DMS 273 (cell line): ENCODE data around the gene ACTN1.

Source experiments
- DNase-seq: peaks from one replicate; lab custom pipeline; 2025; ENCODE audit not compliant: unreplicated experiment; lab: John Stamatoyannopoulos, UW

Gene ACTN1

DNA sequence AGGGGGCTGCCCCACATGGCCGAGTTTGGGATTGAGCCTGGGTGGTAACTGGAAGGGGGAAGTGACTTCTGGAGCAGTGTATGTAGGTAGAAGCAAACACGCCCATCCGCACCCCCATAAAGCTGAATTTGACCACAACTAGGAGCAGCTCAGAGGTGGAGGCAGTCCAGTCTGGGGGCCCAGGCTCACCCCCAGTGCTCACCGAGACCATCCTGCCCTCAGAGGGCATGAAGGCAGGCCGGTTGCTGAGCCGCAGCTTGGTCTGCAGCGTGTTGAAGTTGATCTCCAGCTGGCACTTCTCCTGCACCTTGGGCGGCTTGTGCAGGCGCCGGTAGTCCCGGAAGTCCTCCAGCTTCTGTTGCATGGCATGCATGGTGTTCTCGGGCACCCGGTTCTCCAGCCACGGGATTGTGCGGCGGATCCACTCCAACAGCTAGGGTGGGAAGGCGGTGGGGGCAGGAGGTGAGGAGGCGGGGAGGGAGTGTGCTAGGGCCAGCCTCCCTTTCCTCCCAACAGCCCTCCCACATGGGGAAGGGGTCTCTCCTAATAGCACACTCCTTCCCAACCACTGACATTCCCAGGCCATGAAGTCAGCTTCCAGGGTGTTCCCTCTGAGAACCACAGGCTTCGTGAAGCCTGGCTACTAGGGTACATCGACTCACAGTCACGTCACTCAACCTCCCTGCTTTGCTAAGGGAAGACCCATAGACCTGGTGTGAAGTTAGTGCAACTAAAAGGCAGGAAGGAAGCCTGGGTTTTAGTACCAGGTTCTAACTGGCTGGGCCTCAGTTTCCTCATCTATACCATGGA lies 87.0 kb downstream of the ACTN1 start:
- no peak for DNase-seq

DNA sequence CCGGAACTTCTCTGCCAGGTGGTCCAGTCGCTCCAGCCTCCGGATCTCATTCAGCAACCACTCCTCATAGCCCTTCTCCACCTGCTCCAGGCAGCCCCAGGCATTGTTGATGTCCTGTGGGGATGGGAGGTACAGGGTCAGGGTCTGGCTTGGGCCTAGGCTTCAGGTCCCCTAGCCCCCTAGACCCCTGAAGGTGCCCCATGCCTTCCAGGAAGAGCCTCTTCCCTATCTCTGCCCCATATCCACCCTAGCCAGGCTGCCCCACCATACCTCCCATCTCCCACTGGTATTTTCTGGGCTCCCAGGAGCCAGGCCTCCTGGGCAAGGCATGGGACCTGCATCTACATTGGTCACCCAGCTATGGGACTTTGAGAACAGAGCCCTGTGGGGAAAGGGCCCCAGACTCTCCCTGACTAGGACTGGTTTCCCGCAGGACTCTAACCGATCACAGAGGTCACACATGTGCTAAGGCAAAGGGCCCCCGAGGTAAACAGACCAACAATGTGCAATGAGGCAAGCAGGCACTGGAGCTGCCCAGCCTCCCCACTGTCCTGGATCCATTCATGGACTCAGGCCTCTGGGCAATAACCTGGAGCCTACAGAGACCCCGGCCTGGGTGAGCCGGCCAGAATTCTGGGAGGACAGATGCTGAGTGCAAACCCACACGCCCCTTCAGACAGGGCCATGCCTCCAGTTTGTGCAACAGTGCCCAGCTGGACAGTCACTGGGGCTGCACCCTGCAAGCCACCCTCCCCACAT lies 88.8 kb downstream of the ACTN1 start:
- no peak for DNase-seq

DNA sequence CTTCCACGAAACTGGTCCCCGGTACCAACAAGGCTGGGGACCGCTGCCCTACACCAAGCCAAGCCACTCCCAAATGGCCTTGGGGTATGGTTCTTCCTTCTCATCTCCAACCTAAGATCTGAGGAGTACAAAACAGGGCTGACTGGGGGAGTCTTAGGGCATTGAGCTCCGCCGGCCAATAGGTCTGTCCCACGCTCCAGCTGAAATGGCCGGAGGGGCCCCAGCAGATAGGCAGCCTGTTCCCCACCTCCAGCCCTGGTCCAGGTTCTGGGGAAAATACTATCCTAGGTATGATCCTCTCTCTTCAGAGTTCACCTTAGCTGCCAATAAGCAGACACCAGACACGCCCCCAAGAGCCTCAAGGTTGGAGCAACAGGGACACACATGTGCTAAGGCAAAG lies 90.2 kb downstream of the ACTN1 start:
- DNase-seq = no peak

DNA sequence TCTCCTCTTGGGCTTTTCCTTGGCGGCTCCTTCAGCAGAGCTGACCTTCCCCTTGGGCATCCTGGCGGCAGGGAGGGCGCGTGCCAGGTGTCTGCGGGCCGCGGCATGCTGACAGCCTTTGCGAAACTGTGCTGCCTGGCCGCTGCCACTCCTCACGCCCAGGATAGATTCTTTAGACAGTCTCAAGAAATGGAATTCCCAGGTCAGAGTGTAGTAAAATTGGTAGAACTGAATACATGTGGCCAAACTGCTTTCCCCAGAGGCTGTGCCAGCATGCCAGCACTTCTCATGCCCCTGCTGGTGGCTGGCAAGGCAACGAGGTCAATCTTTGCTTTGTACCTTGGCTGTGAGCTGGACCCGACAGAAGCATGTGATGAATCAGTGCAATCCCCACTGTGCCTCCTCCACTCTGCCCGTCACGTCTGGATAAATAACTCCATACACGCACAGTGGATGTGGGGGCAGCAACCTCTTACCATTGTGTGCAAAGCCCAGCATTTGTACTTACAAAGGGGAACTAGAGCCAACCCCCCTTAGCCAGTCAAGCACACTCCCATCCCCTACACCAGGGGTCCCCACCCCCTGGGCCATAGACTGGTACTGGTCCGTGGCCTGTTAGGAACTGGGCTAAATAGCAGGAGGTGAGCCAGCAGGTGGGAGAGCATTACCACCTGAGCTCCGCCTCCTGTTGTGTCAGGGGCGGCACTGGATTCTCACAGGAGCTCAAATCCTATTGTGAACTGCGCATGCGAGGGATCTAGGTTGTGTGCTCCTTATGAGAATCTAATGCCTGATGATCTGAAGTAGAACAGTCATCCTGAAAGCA lies 90.9 kb downstream of the ACTN1 start:
- DNase-seq = no peak

DNA sequence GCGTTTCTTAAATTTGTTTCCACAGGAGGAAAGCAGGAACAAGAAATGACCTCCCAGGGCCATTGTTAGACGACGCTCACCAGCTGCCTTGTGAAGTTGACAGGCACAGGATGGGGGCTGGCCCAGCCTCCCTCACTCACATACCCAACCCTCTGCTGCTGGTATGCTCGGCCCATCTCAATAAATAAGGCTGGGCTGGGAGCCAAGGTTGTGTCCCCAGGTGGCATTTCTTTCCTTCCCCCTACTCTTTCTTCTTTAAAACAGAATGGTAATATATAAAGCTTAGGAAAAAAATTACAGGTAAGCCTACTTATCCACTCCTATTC lies 93.0 kb downstream of the ACTN1 start:
- peak; percentile 11 for DNase-seq

DNA sequence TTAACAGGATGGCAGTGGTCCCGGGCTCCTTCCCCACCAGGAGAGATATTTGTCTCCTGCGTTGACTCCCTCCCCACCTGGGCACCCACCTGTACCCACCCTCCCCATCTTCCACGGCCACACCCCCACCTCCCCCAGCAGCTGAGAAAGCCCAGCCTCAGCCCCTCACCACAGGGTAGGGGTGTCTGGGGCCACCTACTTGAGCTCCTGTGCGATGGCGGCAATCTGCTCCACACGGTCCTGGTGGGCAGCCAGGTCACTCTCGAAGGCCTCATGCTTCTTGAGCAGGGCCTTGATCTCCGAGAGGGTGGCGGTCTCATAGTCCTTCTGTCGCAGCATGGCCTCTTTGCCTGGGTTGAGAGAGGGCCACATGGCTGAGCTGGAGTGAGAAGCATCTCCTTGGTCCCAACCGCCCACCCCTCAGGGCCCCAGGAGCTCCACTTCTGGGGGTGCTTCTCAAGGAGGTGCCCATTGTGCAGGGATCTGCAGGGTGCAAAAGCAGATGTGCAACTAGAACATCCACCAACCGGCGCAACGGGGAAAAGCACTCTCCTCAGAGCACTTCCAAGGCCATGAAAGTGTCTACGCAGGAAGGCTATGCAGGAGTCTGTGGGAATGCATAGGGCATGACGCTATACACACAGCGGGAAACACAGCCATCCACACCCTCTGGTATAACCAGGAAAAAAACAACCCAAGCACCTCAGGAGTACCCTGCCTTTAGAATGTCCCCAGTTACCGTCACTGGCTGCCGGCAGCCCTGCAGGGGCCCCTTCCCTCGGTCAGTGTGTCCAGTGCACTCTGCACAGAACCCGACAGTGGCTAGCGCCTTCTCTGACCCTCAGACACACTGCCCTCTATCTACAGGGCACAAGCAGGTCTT lies 93.6 kb downstream of the ACTN1 start:
- DNase-seq = no peak

DNA sequence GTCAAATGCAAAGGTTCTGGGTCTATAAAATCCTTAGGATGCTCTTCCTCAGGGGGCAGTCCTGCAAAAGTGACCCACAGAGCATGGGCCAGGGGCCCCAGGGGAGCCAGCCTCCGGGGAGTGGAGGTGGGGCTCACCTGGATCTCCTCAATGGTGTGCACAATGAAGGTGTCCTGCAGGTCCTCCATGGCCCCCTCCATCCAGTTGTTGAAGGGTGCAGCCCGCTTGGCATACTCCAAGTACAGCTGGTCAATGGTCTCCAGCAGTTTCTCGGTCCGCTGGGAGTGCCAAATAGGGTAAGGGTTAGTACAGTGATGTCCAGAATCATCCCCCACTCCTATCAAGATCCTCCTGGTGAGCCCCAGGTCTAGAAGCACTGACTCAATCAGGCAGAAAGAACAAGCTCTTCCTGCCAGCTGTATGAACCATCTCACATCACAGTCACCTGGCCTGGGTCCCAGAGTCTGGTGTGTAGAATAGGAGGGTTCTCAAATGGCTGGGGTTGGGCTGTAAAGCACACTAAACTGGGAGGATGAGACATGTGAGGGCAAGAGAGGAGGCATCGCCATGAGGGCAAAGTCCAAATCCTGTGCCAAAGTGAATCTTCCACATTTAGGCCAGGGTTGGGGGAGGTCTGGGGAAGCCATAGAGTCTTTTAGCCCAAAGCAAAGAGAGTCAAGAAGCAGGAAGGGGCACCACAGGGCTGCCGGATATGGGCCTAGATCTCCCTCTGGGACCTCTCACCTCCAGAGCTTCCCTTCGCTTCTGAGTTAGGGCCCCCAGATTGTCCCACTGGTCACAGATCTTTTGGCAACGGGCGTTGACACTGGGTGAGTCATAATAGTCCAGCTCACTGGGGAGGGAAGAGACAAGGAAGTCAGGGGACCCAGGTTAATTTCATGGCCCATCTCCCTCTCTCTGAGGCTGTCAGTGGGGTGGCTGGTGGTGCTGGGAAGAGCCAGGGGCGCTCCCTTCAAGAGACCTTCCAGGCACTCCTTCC lies 94.8 kb downstream of the ACTN1 start:
- peak; percentile 46 for DNase-seq

DNA sequence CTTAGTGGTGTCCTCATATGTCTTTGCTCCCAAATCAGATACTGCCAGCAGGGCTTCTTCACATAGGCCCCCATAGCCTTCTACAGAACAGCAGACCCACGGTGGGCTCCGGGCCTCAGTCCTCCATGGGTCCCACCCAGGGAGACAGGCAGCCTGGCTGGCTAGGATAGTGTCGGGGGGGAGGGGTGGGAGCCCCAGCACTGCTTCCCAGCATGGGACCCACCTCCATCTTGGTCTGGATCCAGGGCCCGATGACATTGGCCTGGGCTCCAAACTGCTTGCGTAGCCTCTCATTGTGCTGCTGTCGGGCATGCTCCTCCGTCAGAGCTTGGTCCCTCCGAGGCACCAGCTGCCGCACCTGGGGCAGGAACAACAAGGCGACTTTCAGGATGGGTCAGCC lies 96.9 kb downstream of the ACTN1 start:
- DNase-seq = no peak

DNA sequence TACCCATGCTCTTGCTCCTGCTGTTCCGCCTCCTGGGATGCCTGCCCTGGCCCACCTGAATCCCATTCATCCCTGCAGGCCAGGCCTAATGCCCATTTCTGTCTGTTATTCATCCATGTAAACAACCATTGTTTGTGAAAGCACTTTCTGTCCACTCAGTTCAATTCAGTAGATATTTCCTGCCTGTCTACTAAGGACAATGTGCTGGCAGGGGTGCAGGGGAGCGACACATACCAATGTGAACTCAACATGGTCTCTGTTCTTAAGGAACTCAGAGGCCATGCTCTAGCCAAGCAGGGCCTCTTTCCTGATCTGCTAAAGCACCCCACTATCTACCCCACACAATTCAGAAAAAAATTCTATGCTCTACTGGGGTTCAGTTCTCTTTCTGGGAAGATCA lies 97.7 kb downstream of the ACTN1 start:
- DNase-seq = no peak

DNA sequence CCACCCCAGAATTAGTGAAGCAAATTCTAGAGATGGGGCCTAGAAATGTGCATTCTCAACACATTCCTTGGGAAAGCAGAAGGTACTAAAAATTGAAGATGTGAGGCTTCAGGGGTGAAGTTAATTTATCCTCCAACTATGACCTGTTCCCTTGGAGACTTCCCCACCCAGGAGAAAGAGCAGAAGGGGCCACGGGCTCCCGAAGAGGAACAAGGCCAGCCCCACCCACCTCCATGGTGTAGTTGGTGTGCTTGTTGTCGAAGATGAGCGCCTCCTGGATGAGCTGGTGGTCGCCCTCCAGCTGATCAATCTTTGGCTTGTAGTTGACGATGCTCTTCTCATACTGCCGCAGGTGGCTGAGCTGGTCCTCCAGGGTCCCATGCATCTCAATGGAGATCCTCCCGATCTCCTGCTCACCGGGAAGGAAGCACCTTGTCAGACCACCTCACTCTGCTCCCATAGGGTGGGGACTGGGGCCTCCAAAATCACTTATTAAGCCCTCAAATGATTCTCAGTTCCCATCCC lies 98.5 kb downstream of the ACTN1 start:
- DNase-seq = no peak

DNA sequence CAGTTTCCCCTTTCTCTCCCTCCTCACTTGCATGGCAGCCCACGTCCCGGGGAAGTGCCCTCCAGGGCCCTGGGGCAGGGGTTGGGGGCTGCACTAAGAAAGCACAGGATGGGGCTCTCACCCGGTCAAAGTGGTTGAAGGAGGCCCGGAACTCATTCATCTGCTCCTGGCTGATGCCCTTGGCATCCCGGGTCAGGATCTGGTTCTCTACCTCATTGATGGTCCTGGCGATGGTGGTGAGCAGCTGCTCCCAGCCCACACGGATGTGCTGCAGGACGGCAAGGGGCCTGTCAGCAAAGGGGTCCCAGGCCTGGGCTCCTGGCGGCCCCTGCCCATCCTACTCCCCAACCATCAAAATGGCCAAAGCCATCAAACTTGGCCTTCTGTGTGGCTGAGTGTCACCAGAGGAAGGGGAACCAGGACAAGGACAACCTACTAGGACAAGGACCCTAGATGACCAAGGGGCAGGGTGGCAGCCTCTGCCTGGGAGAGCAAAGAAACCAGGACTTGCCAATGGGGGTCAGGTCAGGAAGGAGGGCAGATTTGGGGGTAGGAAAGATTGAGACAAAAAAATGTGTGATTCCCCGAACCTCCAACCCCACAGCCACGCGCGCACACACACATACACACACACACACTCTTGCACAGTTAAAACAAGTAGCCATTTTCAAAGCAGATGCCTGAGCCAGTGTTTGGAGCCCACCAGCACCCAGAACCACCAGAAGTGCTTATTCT lies 99.1 kb downstream of the ACTN1 start:
- no peak for DNase-seq

DNA sequence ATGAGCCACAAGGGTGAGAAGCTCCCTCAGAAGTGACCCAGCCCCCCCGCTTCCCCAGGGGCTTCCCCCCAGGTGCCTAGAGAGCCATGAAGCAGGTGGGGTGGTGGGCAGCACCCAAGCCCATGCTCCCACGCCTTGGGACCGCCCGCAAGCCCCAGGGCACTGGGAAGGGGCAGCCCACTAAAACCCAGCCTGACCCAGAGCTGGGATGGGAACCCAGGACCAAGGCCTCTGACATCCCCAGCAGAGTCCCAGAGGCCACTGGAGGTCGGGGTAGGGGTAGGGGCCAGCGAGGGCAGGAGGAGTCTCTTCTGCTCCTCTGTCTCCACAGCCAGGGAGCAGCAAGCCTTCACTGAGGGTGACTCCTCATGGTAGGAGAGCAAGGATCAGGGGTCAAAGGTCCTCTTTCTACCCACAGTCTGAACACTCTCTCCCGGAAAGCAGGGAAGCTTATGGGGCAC lies 99.8 kb downstream of the ACTN1 start:
- no peak for DNase-seq

DNA sequence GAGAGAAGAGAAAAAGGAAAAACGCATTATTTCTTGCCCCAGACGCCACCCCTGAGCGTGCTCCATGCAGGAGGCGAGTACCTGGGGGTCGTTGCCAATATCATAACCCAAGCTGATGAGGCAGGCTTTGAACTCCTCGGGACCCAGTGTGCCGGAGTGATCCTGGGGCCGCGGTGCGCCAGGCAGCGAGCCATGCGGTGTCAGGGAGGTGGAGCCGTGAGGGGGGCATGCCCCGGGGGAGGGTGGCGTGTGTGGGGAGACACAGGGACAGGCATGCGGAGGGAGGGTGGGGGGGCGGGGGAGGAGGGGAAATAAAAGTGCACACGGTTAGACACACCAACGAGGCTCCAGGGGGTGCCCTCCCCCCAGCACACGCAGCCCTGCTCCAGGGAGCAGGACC lies 100.2 kb downstream of the ACTN1 start:
- DNase-seq = no peak

DNA sequence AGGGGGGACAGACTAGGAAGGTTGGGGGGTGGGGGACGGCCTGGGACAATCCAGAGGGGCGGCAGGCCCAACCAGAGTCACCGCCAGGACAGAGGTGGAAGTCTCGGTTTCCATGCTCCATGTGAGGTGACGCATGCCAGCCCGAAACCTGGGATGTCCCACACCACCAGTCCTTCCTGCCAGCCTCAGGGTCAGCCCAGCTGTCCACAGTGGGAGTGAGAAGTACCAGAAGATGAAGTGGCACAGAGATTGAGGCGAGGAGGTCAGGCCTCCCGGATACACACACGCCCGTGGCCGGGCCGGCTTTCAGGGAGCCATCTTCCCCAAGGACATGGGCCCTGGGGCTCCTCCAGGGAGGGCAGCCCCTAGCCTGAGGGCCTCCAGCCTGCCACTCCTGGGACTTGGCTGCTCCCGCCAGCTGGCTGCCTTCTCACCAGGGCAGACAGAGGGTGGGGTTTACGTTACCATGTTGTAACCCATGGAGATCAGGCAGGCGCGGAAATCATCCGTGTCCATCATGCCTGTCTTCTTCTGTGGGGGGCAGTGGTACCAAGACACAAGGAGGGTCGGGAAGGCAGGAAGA lies 101.0 kb downstream of the ACTN1 start:
- no peak for DNase-seq

DNA sequence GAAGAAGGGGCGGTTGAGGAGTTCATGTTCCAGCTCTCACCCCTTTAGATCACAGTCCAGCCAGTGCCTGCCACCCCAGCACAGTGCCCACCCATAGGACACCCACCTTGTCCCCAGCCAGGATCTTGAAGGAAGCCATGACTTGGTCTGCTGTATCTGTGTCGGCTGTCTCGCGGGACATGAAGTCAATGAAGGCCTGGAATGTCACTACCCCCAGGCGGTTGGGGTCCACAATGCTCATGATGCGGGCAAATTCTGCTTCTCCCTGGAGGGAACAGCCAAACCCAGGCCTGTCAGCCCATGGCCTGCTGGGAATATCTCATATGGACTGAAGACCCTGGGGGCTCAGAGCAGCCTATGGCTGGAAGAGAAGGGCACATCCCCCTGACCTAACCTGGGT lies 102.1 kb downstream of the ACTN1 start:
- DNase-seq = no peak

DNA sequence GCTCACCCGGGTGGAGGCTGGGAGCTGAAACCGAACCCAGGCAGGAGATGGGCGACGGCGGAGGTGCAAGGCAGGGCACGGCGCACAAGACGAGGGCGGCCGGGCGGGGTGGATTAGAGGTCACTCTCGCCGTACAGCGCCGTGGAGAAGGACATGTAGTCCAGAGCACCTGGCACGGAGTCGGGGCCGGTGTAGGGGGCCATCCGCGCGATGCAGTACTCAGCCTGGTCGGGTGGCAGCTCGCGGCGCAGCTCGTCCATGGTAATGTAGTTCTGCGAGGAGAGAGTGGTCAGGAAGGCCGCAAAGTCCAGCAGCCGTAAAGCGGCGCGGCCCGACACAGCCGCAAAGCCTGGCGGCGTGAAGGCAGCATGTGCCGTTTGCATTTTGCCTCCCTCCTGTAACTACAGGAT lies 104.4 kb downstream of the ACTN1 start:
- DNase-seq = no peak

DNA sequence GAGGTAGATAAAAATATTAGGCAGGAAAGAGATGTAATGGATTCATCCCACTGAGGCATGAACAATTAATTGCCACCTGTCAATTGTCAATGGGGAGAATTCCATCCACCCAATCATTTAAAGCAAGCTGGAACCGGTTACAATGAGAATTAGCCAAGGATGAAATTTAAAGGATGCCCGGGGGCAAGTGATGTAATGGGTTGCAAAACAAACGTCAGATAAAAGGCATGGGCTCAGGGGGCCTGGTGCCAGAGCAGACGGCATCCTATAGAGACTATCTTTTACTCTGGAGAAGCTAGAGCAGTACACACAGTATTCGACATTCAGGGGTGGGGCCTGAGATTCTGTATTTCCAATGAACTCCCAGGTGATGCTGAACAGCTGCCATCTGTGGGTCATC lies 105.7 kb downstream of the ACTN1 start:
- DNase-seq = no peak

DNA sequence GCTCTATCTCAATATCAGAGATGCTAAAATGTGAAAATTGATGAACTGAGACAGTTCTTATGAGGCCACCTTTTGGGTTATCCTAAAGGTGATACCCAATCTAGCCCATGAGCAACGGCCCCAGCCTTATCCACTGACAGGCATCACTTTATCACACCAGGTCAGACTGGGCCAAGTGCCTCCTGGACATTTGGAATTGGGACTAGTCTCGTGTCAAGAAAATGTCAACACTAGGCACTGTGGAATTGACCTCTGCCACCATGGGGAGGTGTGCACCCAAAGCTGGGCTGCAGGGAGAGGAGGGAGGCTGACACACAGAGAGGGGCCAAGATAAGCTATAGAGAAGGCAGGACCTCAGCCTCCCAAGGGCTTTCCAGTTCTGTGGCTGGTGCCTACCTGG lies 107.7 kb downstream of the ACTN1 start:
- DNase-seq = no peak
